ENCODE measurements around the gene TNFRSF18. TPM values are rescaled to one million over a fixed set of nuclear protein-coding genes. Genes with fewer than 3 reads are reported as not detected.

The TNFRSF18 gene
- total RNA-seq, 1 donor from 2014 or later: not detected

DNA sequence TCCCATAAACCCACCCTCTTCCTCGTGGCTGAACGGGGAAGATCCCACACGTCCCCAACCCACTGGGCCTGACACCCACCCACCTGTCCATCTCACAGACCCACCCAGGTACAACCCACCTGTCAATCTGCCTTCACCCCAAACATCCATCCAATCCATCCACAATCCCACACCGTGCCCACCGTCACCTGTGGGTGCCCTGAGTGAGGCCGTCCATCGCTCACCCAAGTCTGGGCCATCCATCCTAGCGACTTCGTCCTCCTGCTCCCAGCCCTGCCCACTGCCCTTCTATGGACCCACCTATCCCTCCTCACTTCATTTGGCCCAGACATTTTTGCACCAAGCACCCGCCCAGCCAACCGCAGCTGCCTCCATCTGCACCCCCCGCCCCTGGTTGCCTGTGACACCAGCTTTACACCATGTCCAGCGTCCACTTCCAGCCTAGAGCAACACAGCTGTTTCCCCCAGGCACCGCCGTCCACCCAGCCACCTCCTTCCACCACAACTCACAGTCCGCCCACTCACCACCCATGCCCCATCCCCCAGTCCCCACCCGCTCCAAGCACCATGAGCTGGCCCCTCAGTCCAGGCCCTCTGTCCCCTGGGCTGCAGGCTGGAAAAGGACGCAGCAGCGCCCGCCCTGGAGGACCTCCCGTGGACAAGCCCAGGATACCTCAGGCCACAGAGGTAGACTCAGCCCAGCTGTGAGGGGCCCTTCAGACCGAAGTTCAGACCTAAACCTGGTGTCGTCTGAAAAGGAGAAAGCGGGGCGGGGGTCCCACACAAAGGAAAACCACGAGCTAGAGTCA lies 25.1 kb downstream of the TNFRSF18 start:
- H3K4me3 Mint-ChIP-seq (ENCODE audit: unreplicated experiment): no peak overlapping the region
- H3K27me3 Mint-ChIP-seq (ENCODE audit: unreplicated experiment): peaks cover 6% of the 10 kb centered on the region
- peaks cover 4% of the 10 kb centered on the region for H3K36me3 Mint-ChIP-seq (ENCODE audit: low read depth, unreplicated experiment)
- DNase-seq (ENCODE audit: low spot score): peak; percentile 2
- TF ChIP-seq, protein P1, sequence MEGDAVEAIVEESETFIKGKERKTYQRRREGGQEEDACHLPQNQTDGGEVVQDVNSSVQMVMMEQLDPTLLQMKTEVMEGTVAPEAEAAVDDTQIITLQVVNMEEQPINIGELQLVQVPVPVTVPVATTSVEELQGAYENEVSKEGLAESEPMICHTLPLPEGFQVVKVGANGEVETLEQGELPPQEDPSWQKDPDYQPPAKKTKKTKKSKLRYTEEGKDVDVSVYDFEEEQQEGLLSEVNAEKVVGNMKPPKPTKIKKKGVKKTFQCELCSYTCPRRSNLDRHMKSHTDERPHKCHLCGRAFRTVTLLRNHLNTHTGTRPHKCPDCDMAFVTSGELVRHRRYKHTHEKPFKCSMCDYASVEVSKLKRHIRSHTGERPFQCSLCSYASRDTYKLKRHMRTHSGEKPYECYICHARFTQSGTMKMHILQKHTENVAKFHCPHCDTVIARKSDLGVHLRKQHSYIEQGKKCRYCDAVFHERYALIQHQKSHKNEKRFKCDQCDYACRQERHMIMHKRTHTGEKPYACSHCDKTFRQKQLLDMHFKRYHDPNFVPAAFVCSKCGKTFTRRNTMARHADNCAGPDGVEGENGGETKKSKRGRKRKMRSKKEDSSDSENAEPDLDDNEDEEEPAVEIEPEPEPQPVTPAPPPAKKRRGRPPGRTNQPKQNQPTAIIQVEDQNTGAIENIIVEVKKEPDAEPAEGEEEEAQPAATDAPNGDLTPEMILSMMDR (IDR thresholded peaks at IDR 0.05; ENCODE audit: unreplicated experiment): no peak
- no peaks in the 10 kb centered on the region for H3K9me3 Mint-ChIP-seq (ENCODE audit: unreplicated experiment)
- peak overlapping the region; percentile 71 for H3K27ac Mint-ChIP-seq (ENCODE audit: unreplicated experiment)
- H3K4me1 Mint-ChIP-seq (ENCODE audit: unreplicated experiment): no peaks in the 10 kb centered on the region

DNA sequence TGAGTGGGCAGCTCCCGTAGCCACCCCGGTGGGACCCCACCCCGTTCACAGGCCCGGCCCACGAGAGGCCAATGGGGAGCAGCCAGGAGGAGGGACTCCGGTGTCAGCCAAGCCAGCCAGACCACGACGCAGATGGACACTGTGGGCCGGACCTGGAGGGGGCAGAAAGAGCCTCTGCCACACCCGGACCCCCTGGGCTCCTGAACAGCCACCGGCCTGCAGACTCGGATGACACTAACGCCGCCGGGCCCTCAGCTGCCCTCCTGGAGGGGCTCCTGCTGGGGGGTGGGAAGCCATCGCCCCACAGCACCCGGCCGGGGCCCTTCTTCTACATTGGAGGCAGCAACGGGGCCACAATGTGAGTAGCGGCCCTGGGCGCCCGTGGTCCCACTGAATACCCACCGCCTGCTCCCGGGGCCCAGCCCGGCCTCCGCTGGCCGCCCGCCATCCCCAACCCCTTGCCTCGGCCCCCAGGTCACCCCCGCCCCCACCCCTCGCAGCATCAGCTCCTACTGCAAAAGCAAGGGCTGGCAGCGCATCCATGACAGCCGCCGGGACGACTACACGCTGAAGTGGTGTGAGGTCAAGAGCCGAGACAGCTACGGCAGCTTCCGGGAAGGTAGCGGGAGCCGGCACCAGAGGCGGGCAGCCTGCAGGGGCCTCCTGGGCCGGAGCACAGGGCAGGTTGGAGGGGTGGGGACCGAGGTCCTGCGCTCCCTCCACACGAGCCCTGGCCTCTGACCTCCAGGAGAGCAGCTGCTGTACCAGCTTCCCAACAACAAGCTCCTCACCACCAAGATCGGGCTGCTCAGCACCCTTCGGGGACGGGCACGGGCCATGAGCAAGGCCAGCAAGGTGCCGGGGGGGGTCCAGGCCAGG lies 26.2 kb downstream of the TNFRSF18 start:
- DNase-seq (ENCODE audit: low spot score): peak; percentile 3
- peaks cover 4% of the 10 kb centered on the region for H3K36me3 Mint-ChIP-seq (ENCODE audit: low read depth, unreplicated experiment)
- H3K27ac Mint-ChIP-seq (ENCODE audit: unreplicated experiment): no peak overlapping the region
- no peak overlapping the region for H3K4me3 Mint-ChIP-seq (ENCODE audit: unreplicated experiment)
- H3K9me3 Mint-ChIP-seq (ENCODE audit: unreplicated experiment): no peaks in the 10 kb centered on the region
- peaks cover 2% of the 10 kb centered on the region for H3K27me3 Mint-ChIP-seq (ENCODE audit: unreplicated experiment)
- no peaks in the 10 kb centered on the region for H3K4me1 Mint-ChIP-seq (ENCODE audit: unreplicated experiment)
- TF ChIP-seq, protein P1 (IDR thresholded peaks at IDR 0.05; ENCODE audit: unreplicated experiment): no peak

DNA sequence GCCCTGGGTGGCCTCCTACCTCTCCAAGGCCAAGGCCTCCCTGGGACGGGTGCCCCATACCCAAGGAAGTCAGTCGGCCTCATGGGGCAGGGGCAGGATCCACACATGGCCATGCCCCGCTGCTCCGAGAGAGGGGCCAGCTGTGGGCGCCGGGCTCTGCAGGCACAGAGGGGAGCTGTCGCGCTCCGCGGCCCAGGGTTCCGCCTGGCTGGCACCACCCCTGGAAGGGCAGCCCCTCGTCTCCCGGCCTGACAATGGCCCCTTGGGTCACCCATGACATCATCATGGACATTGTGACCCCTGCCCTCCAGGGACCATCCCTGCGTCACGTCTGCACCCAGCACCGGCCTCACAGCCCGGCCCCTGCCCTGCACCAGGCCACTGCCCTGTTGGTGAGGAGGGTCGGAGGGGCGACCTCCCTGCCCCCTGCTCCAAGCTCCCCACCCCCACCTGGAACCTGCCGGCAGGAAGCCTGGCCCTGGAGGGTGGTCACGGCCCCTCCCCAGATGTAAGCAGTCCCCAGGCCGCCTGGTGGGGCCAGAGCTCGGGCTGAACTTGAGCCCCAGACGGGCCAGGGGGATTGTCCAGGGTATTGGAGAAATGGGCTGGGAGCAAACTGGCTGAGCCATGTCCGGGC lies 26.9 kb downstream of the TNFRSF18 start:
- H3K4me1 Mint-ChIP-seq (ENCODE audit: unreplicated experiment): no peaks in the 10 kb centered on the region
- H3K27me3 Mint-ChIP-seq (ENCODE audit: unreplicated experiment): peaks cover 2% of the 10 kb centered on the region
- no peaks in the 10 kb centered on the region for H3K9me3 Mint-ChIP-seq (ENCODE audit: unreplicated experiment)
- DNase-seq (ENCODE audit: low spot score): peak; percentile 3
- peaks cover 4% of the 10 kb centered on the region for H3K36me3 Mint-ChIP-seq (ENCODE audit: low read depth, unreplicated experiment)
- TF ChIP-seq, protein P1 (IDR thresholded peaks at IDR 0.05; ENCODE audit: unreplicated experiment): no peak
- H3K27ac Mint-ChIP-seq (ENCODE audit: unreplicated experiment): no peak overlapping the region
- H3K4me3 Mint-ChIP-seq (ENCODE audit: unreplicated experiment): no peak overlapping the region

DNA sequence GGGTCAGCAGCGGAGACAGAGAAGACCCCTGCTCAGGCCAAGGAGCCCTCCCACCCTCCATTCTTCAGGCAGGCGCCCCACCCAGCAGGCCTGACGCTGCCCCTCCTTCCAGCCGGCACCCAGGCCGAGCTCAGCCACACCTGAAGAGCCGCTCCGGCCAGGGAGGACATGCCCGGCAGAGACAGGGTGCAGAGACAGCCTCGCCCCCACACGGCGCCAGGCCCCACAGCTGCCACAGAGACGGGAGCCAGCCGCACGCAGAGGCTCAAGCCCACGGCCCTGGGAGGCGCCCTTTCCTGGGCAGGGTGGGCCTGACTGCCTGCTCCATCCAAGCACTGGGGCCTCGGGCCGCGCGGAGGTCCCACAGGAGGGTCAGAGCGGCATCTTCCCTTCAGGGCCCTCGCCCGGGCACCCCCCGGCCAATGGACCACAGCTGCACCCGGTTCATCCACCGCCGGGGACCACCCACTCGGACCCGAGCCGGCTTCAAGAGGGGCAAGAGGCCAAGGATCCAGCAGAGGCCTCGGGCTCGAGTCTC lies 27.5 kb downstream of the TNFRSF18 start:
- DNase-seq (ENCODE audit: low spot score): peak; percentile 3
- Mint-ChIP-seq H3K27ac (ENCODE audit: unreplicated experiment) (no peak overlapping the region), H3K36me3 (ENCODE audit: low read depth, unreplicated experiment) (peaks cover 4% of the 10 kb centered on the region), H3K4me1 (ENCODE audit: unreplicated experiment) (no peaks in the 10 kb centered on the region), H3K9me3 (ENCODE audit: unreplicated experiment) (no peaks in the 10 kb centered on the region), H3K27me3 (ENCODE audit: unreplicated experiment) (peaks cover 2% of the 10 kb centered on the region), H3K4me3 (ENCODE audit: unreplicated experiment) (no peak overlapping the region)
- TF ChIP-seq, protein P1 (IDR thresholded peaks at IDR 0.05; ENCODE audit: unreplicated experiment): no peak

Measured in endothelial cell (in vitro differentiated cells).